MG63 (cell line): Measurements from ENCODE around the gene LSR. TPM values are rescaled to one million over a fixed set of nuclear protein-coding genes. Genes with fewer than 3 reads are reported as not detected.
"Not testable (repeated sequence)": the region's sequence is repeated elsewhere in the genome, so short reads cannot be mapped to it uniquely, and the experiment has no call there.

Experiments
- DNase-seq: peaks from one replicate; pipeline ENCODE4 v3.0.0-alpha.2; 2020
- H3K27me3 ChIP-seq: fragments of 250-450 bp; sonication (Bioruptor Pico); 2 replicates; pipeline ENCODE4 v1.5.1; 2020; ENCODE audit warnings: mild to moderate bottlenecking, moderate library complexity
- H3K36me3 ChIP-seq: fragments of 250-450 bp; sonication (Bioruptor Pico); 2 replicates; pipeline ENCODE4 v1.5.1; 2020; ENCODE audit warnings: mild to moderate bottlenecking, moderate library complexity
- H3K4me3 ChIP-seq: fragments of 250-450 bp; sonication (Bioruptor Pico); 2 replicates; pipeline ENCODE4 v1.5.1; 2020; ENCODE audit warnings: mild to moderate bottlenecking, moderate library complexity
- H3K9me3 ChIP-seq: fragments of 250-450 bp; sonication (Bioruptor Pico); 2 replicates; pipeline ENCODE4 v1.5.1; 2020; ENCODE audit warnings: mild to moderate bottlenecking, moderate library complexity
- total RNA-seq: library from RNA; depleted of rRNA; stranded (reverse); fragments of >200 nt; shearing (Covaris generic); gene quantifications from 2 replicates; pipeline ENCODE4 v1.2.3, GENCODE V29; 2014; ENCODE audit warnings: low replicate concordance

The LSR gene
- total RNA-seq, 1 experiment from 2014 or later = 0.33 TPM

DNA sequence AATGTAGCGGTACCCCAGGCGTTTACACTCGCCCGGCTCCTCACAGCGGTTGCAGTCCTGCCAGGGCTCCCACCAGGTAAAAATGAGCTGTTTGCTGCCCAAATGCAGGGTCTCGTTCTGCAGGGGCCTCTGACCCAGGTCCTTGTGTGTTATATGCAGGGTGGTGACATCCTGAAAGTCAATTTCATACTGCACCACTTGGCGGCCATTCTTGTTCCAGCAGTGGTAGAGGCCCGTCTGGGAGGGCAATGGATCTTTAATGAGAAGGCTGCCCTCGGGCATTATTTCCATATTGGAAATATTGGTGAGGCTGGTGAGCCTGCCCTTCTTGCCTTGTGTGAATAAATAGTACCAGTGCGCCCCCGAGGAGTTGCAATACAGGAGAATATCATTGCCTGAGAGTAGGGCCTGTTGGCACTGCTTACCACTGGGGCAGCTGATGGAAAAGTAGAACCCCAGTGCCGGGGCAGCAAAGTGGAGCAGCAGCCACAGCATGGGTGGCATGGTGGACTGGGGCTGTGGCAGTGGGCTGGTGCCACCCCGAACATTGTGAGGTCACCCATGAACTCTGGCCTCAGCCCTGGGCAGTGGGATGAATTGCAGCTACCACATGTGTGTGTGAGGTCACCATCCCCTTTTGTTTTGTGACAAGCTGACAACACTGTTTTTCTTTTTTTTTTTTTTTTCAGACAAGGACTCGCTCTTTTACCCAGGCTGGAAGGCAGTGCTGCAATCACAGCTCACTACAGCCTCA, 20.4 kb upstream of the LSR start, which contains the start of gene FAM187B:
Gene FAM187B, minus strand, starts transcription at position 563 of the 754 bp plus-strand sequence. Its CDS starts 59 bp downstream, at position 504.
- no peak for DNase-seq
- Histone ChIP-seq H3K36me3 (no peaks in the 10 kb centered on the region), H3K9me3 (no peaks in the 10 kb centered on the region), H3K27me3 (peaks cover 2% of the 10 kb centered on the region; the same call in 1 of the 2 replicates), H3K4me3 (no peak within 1 kb of the TSS)

DNA sequence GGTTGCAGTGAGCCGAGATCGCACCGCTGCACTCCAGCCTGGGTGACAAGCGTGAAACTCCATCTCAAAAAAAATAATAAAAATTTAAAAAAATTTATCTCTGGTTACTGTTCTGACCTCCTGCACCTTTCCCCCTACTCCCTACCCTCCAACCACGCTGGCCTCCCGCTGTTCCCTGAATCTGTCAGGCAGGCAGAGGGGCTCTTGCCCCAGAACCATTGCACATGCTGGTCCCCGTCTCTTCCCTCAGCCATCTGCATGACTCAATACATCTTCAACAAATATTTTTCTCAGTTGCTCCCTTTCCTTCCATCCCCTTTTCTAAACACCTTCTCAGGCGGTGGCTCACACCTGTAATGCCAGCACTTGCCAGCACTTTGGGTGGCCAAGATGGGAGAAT, 19.2 kb upstream of the LSR start:
- no peak for DNase-seq
- no peak overlapping the region for H3K4me3 ChIP-seq
- H3K27me3 ChIP-seq = peaks cover 2% of the 10 kb centered on the region; the same call in 1 of the 2 replicates
- peaks cover 3% of the 10 kb centered on the region for H3K9me3 ChIP-seq
- no peaks in the 10 kb centered on the region for H3K36me3 ChIP-seq

DNA sequence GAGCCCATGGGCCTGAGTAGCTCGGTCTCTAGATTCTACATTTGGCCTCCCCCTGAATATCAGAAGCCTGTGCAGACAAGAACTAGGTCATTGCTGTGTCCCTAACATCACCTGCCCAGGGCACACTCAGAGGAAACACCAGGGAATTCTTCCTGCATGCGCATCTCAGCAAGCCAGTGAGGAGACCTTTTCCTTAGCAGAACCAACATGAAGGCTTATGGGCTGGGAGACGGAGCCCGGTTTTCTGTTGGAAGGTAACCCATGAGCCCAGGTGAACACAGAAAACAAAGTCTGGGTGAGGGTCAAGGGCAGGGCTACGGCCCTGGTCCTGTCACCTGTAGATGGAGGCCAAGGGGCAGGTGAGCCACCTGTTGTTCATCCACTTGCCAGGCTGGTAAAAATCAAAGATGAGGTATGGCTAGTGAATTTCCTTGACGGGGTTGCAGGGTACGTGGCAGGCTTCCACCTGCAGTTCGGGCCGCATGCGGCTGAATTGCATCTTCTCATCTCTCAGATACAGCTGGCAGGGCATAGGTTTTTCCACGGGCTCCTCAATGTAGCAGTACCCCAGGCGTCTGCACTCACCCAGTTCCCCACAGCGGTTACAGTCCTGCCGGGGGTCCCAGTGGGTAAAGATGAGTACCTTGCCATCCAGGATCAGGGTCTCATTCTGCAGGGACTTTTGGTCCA, 16.7 kb upstream of the LSR start:
- DNase-seq = no peak
- Histone ChIP-seq H3K4me3 (no peak overlapping the region), H3K27me3 (peaks cover 5% of the 10 kb centered on the region; the same call in 1 of the 2 replicates), H3K36me3 (no peaks in the 10 kb centered on the region), H3K9me3 (peaks cover 6% of the 10 kb centered on the region)

DNA sequence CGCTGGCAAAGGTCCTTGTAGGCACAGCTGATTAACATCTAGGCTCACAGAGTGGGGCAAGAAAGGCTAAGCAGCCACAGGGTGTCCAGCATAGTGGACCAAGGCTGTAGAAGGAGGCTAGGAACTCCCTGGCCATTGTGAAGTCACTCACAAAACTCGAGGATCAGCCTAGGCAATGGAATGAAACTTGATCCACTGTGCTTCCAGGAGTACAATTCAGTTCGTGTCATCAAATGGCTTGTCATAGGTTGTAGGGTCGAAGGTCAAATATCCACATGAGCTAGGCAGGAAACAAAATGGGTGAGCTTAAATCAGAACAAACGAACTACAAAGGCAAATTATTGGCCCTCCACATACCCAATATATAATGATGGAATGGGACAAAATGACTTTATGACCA, 15.9 kb upstream of the LSR start:
- peaks cover 6% of the 10 kb centered on the region for H3K9me3 ChIP-seq
- H3K36me3 ChIP-seq = no peaks in the 10 kb centered on the region
- no peak for DNase-seq
- H3K27me3 ChIP-seq = peaks cover 9% of the 10 kb centered on the region
- no peak overlapping the region for H3K4me3 ChIP-seq

DNA sequence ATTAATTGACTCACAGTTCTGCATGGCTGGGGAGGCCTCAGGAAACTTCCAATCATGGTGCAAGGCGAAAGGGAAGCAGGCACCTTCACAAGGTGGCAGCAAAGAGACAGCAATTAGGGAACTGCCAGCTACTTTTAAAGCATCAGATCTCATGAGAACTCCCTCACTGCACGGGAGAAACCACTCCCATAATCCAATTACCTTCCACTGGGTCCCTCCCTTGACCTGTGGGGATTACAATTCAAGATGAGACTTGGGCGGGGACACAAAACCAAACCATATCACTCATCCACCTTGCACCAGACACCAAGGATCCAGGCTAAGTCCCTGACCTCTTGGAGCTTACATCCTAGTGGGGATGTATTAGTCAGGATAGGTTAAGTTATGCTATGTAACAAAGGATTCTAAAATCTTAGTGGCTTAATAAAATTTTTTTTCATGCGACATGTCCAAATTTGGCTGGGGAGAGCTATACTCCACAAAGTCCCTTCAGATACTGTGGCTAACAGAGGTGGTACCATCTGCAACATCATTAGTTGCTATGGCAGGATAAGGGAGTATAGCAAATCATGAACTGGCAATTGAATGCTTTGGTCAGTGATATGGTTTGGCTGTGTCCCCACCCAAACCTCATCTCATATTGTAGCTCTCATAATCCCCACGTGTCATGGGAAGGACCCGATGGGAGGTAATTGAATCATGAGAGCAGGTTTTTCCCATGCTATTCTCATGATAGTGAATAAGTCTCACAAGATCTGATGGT, 12.0 kb upstream of the LSR start:
- Histone ChIP-seq H3K36me3 (no peaks in the 10 kb centered on the region), H3K9me3 (peaks cover 13% of the 10 kb centered on the region), H3K27me3 (peaks cover 19% of the 10 kb centered on the region; the same call in 1 of the 2 replicates), H3K4me3 (no peak overlapping the region)
- DNase-seq = no peak

DNA sequence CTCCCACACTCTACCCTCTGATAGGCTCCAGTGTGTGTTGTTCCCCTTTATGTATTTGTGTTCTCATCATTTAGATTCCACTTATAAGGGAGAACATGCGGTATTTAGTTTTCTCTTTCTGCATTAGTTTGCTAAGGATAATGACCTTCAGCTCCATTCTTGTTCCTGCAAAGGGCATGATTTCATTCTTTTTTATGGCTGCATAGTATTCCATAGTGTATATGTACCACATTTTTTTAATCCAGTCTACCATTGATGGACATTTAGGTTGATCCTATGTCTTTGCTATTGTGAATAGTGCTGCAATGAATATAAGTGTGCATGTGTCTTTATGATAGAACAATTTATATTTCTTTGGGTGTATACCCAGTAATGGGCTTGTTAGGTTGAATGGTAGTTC, 9.2 kb upstream of the LSR start:
- H3K36me3 ChIP-seq, H3K4me3 ChIP-seq, DNase-seq: not testable (repeated sequence)
- peaks cover 10% of the 10 kb centered on the region for H3K9me3 ChIP-seq
- H3K27me3 ChIP-seq = peaks cover 26% of the 10 kb centered on the region

DNA sequence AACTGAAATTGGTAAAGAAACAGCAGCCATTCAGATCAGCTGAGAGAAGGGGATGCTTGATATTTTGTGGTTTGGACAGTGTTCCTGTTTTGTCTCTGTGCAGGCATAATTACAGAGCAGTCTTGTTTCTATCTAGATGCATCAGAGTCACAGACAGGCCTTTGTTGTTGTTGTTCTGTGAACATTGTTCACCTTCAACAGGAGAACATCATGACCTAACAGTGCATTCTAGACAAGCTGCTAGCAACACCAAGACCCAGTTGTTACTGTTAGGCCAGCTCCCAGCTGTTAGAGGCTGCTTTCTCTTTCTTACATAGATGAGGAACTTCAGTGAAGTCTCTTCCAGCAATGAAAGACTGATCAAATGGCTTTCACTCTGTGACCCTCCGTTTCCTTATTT, 8.5 kb upstream of the LSR start:
- Histone ChIP-seq H3K36me3 (no peaks in the 10 kb centered on the region), H3K9me3 (peaks cover 11% of the 10 kb centered on the region), H3K27me3 (peaks cover 26% of the 10 kb centered on the region), H3K4me3 (no peak overlapping the region)
- DNase-seq = no peak

DNA sequence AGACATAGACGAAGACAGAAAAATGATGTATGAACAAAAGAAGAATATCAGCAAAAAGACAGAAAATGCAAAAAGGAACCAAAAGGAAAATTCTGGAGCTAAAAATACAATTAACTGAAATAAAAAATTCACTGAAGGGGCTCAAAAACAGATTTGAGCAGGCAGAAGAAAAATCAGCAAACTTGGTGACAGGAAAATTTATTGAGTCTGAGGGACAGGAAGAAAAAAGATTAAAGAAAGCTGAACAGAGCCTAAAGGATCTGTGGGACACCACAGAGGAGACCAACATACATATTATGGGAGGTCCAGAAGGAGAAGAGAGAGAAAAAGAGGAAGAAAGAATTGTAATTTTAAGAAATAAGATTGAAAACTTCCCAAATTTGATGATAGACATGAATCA, 7.4 kb upstream of the LSR start:
- H3K27me3 ChIP-seq = peaks cover 36% of the 10 kb centered on the region
- no peak for DNase-seq
- H3K36me3 ChIP-seq = no peaks in the 10 kb centered on the region
- H3K9me3 ChIP-seq = peaks cover 14% of the 10 kb centered on the region
- H3K4me3 ChIP-seq = no peak overlapping the region

DNA sequence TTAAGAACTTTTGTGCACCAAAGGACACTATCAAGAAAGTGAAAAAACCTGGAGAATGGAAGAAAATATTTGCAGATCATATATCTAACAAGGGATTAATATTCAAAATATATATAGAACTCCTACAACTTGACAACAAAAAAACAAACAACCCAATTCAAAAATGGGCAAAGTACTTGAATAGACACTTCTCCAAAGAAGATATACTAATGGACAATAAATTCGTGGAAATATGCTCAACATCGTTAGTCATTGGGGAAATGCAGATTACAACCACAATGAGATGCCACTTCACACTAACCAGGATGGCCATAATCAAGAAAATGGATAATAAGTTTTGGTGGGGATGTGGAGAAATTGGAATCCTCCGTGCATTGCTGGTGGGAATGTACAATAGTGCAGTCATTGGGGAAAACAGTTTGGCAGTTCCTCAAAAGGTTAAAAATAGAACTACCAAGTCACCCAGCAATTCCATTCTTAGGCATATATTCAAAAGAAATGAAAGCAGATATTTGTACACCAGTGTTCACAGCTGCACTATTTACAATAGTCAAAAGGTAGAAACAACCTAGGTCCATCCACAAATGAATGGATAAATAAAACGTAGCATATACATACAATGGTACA, 2.2 kb upstream of the LSR start:
- no peaks in the 10 kb centered on the region for H3K36me3 ChIP-seq
- peaks cover 57% of the 10 kb centered on the region for H3K27me3 ChIP-seq
- peaks cover 9% of the 10 kb centered on the region for H3K9me3 ChIP-seq
- no peak for DNase-seq
- H3K4me3 ChIP-seq = no peak overlapping the region

DNA sequence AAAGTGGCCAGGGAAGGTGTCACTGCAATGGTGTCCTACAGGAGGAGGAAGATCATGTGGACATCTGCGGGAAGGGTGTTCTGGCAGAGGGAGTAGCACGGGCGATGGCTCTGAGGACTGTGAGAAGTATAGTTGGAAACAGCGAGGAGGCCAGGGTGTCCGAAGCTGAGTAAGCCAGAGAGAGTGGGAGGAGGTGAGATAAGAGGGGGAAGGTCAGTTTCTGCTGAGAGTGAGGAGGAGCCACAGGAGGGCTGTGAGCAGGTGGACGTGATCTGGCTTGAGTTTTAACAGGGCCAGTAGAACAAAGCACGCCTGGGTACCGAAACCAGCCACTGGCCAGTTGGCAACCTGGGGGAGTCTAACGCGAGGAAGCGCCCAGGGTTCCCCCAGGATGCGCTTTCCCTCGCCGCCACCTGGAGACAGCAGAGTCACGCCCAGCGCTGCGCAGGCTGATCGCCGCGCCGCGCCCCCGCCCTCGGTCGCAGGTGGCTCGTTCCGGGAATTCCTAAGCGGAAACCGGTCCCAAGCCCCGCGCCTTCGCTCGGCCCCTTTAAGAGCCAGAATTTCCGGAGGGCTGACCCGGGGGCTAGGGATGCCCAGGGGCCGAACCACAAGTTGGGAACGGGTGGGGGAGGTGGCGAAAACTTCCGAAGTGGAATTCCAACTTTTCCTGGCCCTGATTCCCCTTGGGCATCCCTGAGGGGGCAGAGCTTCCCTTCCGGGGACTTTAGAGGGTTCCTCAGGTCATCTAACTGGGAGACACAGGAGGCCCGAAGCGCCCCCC, 1.1 kb upstream of the LSR start:
- DNase-seq = no peak
- Histone ChIP-seq H3K9me3 (peaks cover 8% of the 10 kb centered on the region), H3K27me3 (peaks cover 56% of the 10 kb centered on the region), H3K36me3 (no peaks in the 10 kb centered on the region), H3K4me3 (no peak overlapping the region)

DNA sequence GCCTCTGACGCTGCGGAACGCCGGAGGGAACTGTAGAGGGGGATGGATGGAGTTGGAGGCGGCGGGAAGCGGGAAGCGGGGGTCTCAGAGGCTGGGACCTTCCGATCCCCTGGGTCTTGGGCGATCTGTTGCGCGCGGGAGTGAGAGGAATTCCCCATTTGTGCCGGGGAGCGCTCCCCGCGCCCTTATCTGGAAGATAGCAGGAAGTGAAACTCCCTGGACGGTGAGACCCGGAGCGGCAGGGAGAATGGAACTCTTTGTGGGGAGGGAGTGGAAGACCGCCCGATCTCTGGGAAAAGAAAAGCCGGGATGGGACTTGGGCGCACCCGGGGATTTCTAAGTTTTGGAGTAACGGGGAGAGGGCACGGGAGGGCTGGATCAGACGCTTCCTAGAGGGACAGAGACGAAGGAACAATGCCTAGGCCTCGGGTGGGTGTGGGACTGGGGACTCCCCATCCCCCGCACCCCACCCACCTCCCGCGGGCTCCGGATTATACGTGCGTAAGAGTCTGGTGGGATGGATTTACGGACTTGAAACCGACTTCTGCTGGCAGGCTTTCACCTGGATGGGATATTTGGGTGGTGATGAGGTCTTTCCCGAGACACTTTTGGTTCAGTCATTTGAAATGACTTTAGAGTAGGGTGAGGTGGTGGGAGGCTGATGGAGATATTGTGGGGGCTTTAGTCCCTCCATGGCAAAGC, 495 bp downstream of the LSR start:
- no peak for DNase-seq
- Histone ChIP-seq H3K4me3 (no peak overlapping the region), H3K36me3 (no peaks in the 10 kb centered on the region), H3K27me3 (peaks cover 48% of the 10 kb centered on the region), H3K9me3 (peaks cover 8% of the 10 kb centered on the region)

DNA sequence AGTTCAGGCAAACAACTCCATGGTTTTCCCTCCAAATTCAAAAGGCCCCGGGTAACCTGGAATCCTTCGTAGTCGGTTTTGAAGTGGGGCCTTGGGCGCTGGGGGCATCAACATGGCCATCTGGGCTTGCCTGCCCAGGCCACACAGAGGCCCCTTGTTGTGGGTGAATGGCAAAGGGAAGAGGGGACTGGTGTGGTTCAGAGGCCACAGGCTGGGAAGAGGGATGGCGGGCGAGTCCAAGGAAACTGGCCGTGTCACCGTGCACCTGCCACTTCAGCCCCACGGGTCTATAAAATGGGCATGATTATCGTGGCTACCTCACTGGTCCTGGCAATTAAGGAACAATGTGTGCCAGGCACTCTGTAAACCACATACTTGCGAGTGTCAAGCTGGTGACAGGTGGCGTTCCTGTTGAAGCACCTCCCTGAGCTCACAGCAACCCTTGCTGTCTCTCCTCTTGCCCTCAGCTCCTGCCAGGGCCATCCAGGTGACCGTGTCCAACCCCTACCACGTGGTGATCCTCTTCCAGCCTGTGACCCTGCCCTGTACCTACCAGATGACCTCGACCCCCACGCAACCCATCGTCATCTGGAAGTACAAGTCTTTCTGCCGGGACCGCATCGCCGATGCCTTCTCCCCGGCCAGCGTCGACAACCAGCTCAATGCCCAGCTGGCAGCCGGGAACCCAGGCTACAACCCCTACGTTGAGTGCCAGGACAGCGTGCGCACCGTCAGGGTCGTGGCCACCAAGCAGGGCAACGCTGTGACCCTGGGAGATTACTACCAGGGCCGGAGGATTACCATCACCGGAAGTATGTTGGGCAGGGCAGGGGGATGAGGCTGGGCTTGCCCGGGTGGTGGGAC, 1.3 kb downstream of the LSR start:
- no peak for DNase-seq
- H3K27me3 ChIP-seq = peaks cover 48% of the 10 kb centered on the region
- H3K36me3 ChIP-seq = no peaks in the 10 kb centered on the region
- H3K9me3 ChIP-seq = peaks cover 4% of the 10 kb centered on the region
- H3K4me3 ChIP-seq = no peak overlapping the region

DNA sequence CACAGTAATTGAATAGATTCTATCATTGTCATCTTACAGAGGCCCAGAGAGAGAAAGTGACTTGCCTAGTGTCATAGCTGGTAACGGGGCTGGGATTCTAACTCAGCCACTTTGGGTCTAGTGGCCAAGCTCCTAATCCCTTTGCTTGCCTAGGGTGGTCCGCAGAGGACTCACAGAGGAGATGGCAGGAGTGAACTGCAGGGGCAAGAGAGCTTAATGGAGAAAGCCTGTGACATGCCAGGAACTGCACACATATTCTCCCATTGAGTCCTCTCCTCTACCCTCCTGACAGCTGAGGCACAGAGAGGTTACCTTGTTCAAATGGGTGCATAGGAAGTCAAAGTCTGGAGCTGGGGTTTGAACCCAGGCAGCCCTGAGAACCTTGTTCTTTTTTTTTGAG, 2.7 kb downstream of the LSR start:
- no peak overlapping the region for H3K4me3 ChIP-seq
- no peak for DNase-seq
- H3K27me3 ChIP-seq = peaks cover 38% of the 10 kb centered on the region
- no peaks in the 10 kb centered on the region for H3K36me3 ChIP-seq
- H3K9me3 ChIP-seq = peaks cover under 1% of the 10 kb centered on the region

DNA sequence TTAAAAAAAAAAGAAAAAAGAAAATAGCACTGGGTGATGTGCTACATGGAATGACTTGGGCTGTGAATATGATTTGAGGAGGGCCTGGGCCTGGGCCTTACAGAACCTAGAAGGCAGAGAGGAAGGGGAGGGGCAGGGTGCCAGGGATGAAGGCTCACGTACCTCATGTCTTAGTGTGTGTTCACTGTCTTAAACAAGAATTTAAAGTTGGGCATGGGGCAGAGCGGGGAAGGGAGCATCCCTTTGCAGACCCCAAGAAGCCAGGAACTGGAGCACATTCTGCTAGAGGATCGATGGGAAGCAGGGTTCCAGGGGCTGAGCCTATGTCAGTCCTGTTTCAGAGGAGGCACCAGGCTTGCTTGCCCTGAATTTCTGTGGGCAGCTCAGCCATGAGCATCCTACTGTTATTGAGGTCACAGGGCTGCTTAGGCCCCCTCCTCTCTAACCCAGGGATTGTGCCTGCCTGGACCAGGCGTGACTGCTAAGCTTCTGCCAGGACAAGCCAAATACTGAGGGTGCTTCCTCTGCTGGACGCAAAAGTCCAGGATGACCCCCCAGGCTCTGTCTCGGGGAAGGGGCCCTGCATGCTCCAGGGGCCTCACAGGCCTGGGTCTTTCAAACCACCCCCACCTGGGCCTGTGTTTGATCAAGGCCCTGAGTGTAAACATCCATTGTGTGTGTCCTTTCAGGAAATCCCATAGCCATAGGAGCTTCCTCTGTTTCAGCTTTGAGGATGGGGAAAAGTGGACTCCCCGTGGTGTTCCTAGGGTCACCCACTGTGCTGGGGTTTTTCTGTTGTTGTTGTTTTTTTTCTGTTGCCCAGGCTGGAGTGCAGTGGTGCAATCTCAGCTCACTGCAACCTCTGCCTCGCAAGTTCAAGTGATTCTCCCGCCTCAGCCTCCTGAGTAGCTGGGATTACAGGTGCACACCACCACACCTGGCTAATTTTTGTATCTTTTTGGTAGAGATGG, 4.8 kb downstream of the LSR start:
- no peak for DNase-seq
- H3K4me3 ChIP-seq = no peak overlapping the region
- peaks cover 17% of the 10 kb centered on the region for H3K27me3 ChIP-seq

More for the DNA sequence above, 4.8 kb downstream of the LSR start:
- Histone ChIP-seq H3K36me3 (no peaks in the 10 kb centered on the region), H3K9me3 (no peaks in the 10 kb centered on the region)
